DMS153 (cell line): ENCODE measurements around the gene PLCB3.

Experiments used
- DNase-seq: peaks from one replicate; lab custom pipeline; 2025; lab: John Stamatoyannopoulos, UW

The PLCB3 gene

GRCh38 chr11:64250415-64251015 lies 815 bp upstream of the PLCB3 start:
- no peak for DNase-seq

DNA sequence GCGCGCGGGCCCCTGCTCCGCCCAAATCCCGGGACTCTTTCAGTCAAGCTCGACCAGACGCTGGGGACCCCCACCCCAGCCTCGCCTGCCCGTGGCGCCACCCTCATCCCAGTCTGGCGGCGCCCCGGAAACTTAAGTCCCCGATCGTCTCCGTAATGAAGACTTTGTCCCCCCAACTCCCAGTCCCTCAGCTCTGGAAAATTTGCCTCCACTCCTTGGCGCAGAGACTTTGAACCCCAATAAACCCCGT lies 348 bp downstream of the PLCB3 start:
- DNase-seq = no peak

DNA sequence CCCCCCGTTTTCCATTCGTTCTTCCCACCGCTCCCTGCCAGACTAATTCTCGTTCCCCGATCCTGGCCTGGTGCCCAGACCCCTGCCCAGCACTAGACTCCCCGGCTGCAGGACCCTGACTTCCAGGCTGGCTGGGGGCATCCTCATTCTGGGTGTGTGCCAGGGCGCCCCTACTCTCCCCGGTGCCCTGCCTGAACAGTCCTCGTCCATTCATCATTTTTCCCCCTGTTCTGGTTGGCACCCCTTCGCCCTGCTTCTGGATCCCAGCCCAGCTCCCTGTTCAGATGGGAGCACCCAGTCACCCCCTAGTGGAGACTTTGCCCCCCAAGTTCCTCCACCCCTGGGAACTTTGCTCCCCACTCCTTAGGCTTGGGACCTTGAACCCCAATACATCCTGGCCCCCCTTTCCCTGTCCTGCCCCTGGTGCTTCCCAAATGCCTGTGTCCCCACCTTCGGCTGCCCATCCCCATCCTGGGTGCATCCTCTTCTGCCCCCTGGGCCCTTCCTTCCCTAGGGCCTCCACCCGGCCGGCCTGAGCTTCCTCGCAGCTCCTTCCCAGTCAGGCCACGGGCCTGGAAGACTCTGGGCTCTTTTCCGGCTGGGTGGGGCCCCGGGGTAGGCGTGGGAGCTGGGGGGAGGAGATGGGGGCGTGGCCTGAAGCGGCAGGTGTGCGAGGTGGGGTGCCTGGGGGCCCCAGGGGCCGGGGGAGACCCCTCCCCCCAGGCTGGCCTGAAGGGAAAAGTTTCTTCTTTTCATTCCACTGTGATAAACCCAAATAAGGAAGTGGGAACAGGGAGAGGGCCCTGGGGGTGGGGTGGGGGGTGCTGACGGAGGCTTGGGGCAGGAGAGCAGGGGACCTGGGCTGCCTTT lies 908 bp downstream of the PLCB3 start:
- no peak for DNase-seq

- no peak for DNase-seq
These were observed 1.7 kb downstream of the PLCB3 start for GRCh38 chr11:64253043-64253442.

DNA sequence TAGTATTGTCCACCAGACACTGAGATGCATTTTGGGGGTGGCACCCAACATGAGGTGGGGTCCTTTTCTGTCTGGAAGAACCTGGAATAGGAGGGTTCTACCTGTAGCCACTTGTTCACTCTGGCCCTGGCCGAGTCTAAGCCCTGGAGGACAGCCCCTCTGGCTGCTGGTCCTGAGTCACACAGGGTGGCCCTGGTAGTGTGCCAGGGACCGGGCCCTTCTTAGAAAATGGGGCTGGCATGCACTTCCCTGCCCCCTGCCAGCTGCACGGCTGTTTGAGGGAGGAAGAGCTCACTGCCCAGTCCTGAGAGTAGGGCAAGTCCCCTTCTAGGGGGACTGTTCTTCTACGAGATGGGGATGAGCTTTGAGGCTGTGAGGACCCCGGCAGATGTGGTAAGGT lies 2.2 kb downstream of the PLCB3 start:
- no peak for DNase-seq

DNA sequence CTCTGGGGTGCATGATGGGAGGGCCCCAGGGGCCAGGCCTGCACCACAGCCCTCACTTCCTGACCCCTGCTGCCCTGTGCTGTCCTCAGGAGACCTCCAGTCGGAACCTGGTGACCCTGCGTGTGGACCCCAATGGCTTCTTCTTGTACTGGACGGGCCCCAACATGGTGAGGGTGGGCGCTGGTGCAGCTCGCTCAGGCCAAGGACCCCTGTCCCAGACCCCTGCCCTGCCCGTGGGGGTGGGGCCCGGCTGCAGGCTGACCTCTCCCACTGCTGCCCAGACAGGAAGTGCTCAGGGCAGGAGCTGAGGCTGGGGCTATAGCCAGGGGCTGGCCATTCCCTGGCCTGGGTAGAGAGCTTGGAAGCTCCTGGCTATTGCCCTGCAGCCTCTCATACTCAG lies 3.0 kb downstream of the PLCB3 start:
- no peak for DNase-seq

DNA sequence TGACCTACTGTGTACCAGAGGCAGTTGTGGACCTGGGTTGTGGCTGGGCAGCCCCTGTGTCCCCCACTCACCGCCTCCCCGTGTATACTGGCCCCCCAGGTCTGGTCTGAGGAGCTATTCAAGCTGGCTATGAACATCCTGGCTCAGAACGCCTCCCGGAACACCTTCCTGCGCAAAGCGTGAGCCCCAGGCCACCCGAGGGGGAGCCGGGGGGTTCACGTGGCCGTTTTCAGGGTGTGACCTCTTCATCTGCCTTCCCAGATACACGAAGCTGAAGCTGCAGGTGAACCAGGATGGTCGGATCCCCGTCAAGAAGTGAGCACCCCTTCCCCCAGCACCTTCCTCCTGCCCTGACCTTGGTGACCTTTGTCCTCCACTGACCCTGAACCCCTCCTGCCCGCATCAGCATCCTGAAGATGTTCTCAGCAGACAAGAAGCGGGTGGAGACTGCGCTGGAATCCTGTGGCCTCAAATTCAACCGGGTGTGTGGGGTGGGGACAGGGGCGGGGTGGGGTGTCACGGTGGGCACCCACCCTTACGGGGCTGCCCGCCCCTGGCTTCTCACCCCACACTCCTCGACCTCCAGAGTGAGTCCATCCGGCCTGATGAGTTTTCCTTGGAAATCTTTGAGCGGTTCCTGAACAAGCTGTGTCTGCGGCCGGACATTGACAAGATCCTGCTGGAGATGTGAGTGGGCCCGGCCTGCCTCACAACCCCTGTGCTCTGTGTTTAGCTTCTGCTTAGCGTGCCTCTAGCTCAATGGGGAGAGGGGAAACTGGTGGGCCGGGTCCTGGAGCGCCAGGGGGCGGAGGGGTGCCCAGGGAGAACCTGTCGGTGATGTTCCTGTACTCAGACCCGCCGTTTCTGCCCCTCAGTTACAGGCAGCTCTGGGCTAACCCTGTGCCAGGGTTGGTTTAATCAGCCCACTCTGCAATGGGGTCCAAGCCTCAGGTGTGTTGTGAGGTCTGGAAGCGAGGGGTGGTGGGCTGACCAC lies 4.1 kb downstream of the PLCB3 start:
- DNase-seq = no peak

DNA sequence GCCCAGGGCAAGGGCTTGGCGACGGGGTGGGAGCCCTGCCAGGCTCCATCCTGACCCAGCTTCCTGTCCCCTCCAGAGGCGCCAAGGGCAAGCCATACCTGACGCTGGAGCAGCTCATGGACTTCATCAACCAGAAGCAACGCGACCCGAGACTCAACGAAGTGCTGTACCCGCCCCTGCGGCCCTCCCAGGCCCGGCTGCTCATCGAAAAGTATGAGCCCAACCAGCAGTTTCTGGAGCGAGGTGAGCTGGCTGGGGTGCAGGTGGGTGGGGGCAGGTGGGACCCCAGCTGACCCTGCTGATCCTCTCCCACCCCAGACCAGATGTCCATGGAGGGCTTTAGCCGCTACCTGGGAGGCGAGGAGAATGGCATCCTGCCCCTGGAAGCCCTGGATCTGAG lies 5.0 kb downstream of the PLCB3 start:
- DNase-seq = no peak

DNA sequence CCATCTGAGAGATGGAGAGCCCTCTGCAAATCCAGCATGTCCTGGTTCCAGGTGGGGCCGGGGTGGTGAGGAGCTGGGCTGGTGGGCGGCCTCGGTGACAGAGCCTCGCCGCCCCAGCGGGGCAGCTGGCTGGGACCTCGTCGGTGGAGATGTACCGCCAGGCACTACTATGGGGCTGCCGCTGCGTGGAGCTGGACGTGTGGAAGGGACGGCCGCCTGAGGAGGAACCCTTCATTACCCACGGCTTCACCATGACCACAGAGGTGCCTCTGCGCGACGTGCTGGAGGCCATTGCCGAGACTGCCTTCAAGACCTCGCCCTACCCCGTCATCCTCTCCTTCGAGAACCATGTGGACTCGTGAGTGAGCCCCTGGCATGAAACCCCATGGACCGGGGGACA lies 7.0 kb downstream of the PLCB3 start:
- DNase-seq = no peak

GRCh38 chr11:64258946-64259532 lies 7.7 kb downstream of the PLCB3 start:
- DNase-seq = no peak

DNA sequence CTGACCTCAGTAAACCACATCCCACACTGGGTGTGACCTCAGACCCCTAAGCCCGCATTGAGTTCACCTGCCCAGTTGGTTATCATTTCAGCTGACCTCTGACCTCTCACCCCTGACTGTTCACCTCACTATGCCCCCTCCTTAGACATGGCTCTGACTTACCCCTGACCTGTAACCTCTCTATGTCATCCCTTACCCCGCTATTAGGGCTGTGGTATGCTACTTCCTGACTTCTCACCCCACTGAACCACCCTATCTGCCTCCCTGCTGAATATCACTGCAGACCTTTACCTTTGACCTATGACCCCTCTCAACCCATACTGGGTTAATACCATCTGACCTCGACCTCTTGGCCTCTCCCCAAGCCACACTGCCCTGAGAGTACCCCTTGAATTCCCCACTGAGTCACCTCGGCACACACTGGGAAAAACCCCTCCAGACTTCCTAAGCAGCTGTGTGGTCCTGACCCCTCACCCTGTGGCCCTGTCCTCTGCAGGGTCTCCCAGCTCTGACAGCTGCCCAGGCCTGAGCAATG lies 8.3 kb downstream of the PLCB3 start:
- no peak for DNase-seq

DNA sequence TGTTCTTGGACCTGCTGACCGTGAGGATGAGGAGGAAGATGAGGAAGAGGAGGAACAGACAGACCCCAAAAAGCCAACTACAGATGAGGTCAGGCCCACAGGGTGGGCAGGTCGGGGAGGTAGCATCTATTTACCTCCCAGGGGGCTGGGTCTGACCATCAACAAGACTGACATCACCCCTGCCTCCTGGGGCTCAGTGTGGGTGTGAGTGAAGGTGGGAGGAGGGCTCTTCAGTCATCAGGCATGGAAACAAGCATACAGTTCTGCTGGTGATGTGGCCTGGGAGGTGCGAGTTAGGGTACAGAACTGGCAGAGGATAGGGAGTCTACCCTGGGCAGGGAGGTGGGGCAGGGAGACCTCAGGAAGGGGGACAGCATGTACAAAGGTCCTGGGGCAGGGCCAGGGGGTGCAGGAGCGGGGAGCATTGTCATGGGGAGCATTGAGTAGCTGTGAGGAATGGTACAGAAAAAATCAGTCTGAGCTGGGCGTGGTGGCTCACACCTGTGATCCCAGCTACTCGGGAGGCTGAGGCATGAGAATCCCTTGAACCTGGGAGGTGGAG lies 8.9 kb downstream of the PLCB3 start:
- no peak for DNase-seq

- DNase-seq = no peak
These were observed 10.3 kb downstream of the PLCB3 start for GRCh38 chr11:64261556-64262080.

GRCh38 chr11:64262271-64263002 lies 11.1 kb downstream of the PLCB3 start:
- DNase-seq = no peak

DNA sequence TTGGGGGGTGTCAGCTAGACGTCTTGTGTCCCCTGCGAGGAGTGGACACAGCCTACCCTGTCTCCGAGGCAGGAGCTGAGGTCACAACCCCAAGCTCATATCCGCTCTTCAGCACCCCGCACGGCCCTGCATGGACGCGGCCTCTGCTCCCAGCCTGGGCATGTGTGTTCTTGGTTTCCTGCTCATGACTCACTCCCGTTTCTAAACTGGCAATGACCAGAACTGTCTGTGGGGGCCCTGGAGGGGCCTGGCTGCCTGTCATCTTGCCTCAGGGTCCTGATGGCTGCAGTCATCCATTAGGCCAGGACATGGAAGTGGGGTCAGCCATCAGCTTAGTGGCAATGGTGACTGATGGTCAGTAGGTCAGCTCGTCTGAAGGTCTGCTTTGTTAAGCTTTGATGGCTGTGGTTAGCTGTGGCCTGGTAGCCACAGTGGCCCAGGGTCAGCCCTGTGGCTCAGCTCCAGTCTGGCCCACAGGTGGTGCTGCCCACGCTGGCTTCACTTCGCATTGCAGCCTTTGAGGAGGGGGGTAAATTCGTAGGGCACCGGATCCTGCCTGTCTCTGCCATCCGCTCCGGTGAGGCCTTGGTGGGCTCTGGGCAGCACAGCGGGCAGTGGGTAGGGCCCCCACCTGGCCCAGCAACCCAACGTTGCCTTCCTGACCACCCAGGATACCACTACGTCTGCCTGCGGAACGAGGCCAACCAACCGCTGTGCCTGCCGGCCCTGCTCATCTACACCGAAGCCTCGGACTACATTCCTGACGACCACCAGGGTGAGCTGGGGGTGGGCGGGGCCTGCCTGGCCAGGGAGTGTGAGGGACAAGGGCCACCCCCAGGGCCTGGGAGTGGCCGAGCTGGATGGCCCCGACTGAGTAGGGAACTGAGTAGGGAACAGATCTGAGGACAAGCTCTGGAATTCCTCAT lies 12.0 kb downstream of the PLCB3 start:
- no peak for DNase-seq

- no peak for DNase-seq
These were observed 12.6 kb downstream of the PLCB3 start for GRCh38 chr11:64263947-64264317.

DNA sequence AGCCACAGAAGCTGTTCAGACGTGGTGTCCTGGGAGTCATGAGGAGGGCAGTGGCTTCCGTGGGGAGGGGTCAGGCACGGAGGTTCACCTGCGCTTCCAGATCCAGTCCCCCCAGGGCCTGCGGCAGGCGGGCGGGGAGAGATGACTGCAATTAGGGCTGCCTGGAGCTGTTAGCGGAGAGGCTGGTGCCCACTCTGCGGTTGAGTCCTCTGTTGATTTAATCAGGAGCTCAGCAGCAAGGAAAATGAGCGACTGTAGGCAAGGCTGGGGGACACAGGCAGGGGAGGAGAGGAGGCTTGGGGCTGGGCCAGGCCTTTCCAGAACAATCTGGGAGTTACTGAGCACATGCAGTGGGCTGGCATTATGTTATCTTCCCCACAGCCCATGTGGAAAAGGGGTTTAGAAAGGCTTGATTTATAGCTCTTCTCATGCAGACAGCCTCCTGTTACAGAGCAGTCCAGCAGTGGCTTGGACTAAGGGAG lies 13.1 kb downstream of the PLCB3 start:
- no peak for DNase-seq

DNA sequence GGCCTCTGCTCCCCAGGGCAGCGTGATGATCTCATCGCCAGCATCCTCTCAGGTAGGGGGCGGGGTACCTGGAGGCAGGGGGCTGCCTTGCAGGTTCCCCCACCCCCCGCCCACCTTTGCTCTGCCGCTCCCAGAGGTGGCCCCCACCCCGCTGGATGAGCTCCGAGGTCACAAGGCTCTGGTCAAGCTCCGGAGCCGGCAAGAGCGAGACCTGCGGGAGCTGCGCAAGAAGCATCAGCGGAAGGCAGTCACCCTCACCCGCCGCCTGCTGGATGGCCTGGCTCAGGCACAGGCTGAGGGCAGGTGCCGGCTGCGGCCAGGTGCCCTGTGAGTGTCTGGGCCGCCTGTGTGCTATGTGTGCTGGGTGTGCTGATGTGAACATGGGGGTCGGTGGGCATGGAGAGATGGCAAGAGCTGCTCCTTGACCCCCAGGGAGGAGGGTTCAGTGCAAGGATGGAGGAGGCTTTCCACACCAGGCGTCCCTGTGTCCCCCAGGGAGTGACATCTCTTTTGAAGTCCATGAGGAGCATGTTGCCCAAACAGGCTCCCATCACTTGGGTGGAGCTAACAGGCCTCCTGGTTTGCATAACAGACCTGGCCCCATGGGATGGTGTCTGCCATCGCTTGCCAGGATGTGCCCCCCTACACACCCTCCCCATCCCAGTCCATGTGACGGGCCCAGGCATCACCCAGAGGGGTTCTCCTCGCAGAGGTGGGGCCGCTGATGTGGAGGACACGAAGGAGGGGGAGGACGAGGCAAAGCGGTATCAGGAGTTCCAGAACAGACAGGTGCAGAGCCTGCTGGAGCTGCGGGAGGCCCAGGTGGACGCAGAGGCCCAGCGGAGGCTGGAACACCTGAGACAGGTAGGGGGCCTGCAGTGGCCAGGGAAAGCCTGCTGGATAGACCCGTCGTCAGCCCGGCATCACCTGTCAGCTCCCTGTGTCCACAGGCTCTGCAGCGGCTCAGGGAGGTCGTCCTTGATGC lies 14.1 kb downstream of the PLCB3 start:
- no peak for DNase-seq
